Colon (tissue), 2 donors: ENCODE measurements around the gene NT5C3A.
"Not testable (repeated sequence)": the region's sequence is repeated elsewhere in the genome, so short reads cannot be mapped to it uniquely, and the experiment has no call there.

Source experiments
- FAIRE-seq: peaks from 2 replicates; lab custom pipeline; 2012; peaks lifted over from hg19 to GRCh38; lab: Jason Lieb, UNC
- donor health status: control.
- donor health status: control.

Gene NT5C3A

GRCh38 chr7:33062023-33062781, at the start of gene NT5C3A:
Gene NT5C3A (minus strand): TSS chr7:33062776. CDS start chr7:33062705, 71 bp downstream.
- FAIRE-seq, result no peak

GRCh38 chr7:33111614-33112013, 49.0 kb upstream of the NT5C3A start:
- no peak for FAIRE-seq

- FAIRE-seq, result no peak
Observed at GRCh38 chr7:33109758-33110238, 47.2 kb upstream of the NT5C3A start.

GRCh38 chr7:33109005-33109757, 46.6 kb upstream of the NT5C3A start, which contains the start of gene RP9:
Gene RP9 (minus strand): TSS chr7:33109404. CDS start chr7:33109372, 32 bp downstream.
- no peak for FAIRE-seq

- no peak for FAIRE-seq
Observed at GRCh38 chr7:33108554-33109004, 46.0 kb upstream of the NT5C3A start.

GRCh38 chr7:33107136-33108066, 44.8 kb upstream of the NT5C3A start:
- no peak for FAIRE-seq

- no peak for FAIRE-seq
Observed at GRCh38 chr7:33101906-33102305, 39.3 kb upstream of the NT5C3A start.

GRCh38 chr7:33100770-33101169, 38.2 kb upstream of the NT5C3A start:
- no peak for FAIRE-seq

- no peak for FAIRE-seq
Observed at GRCh38 chr7:33099154-33099940, 36.8 kb upstream of the NT5C3A start.

- FAIRE-seq, result not testable (repeated sequence)
Observed at GRCh38 chr7:33094745-33095275, 32.2 kb upstream of the NT5C3A start.

- FAIRE-seq, result no peak
Observed at GRCh38 chr7:33093266-33093665, 30.7 kb upstream of the NT5C3A start.

GRCh38 chr7:33091641-33092191, 29.1 kb upstream of the NT5C3A start:
- no peak for FAIRE-seq

- no peak for FAIRE-seq
Observed at GRCh38 chr7:33091111-33091531, 28.5 kb upstream of the NT5C3A start.

GRCh38 chr7:33089142-33089541, 26.6 kb upstream of the NT5C3A start:
- FAIRE-seq, result no peak

GRCh38 chr7:33087858-33088257, 25.3 kb upstream of the NT5C3A start:
- no peak for FAIRE-seq

- no peak for FAIRE-seq
Observed at GRCh38 chr7:33087356-33087755, 24.8 kb upstream of the NT5C3A start.

GRCh38 chr7:33079763-33080690, 17.5 kb upstream of the NT5C3A start:
- FAIRE-seq, result no peak

- FAIRE-seq, result no peak
Observed at GRCh38 chr7:33079096-33079495, 16.5 kb upstream of the NT5C3A start.

GRCh38 chr7:33076737-33077136, 14.2 kb upstream of the NT5C3A start:
- no peak for FAIRE-seq
